Posterior cingulate gyrus (tissue), 11 donors: ENCODE measurements around the gene CFAP58.

Source experiments
- DNase-seq, 10 donors: peaks; one replicate each; pipeline versions ENCODE4 v3.0.0 to v3.0.0-alpha.2; 2020 to 2021; ENCODE audit warnings: mixed read lengths in 3 of 10
- intact Hi-C: fragments of 100-400 bp; cut with DNase I; formaldehyde crosslinking; loops from one replicate; pipeline ENCODE4 v1.15.1; 2023

Gene CFAP58

GRCh38 chr10:104353325-104354048, at the start of gene CFAP58:
Gene CFAP58, plus strand, starts transcription at chr10:104353833. Its CDS starts 65 bp downstream, at chr10:104353898.
- intact Hi-C loops: no loop called here
- DNase-seq: peak; percentile 72 to 98 (median 87)

GRCh38 chr10:104304356-104304745, 49.3 kb upstream of the CFAP58 start:
- no peak for DNase-seq
- intact Hi-C loops: no loop called here

GRCh38 chr10:104304927-104305326, 48.7 kb upstream of the CFAP58 start:
- intact Hi-C loops: loop anchor here (1.0 kb wide), 1 partner anchor 45 kb away; no protein-coding TSS in a partner anchor
- DNase-seq: peak in 1 of 10 donors; percentile 14

GRCh38 chr10:104306897-104307296, 46.7 kb upstream of the CFAP58 start:
- intact Hi-C loops: no loop called here
- no peak for DNase-seq

- intact Hi-C loops: no loop called here
Measured at GRCh38 chr10:104307576-104308438, 45.8 kb upstream of the CFAP58 start.

GRCh38 chr10:104308439-104308903, 45.2 kb upstream of the CFAP58 start:
- no peak for DNase-seq
- intact Hi-C loops: no loop called here

More at GRCh38 chr10:104307576-104308438, 45.8 kb upstream of the CFAP58 start:
- no peak for DNase-seq

- DNase-seq: peak in 1 of 10 donors; percentile 70
- intact Hi-C loops: no loop called here
Measured at GRCh38 chr10:104309980-104310978, 43.4 kb upstream of the CFAP58 start.

- DNase-seq: peak in 1 of 10 donors; percentile 76
- intact Hi-C loops: no loop called here
Measured at GRCh38 chr10:104311184-104311720, 42.4 kb upstream of the CFAP58 start.

- DNase-seq: peak in 1 of 10 donors; percentile 82
- intact Hi-C loops: no loop called here
Measured at GRCh38 chr10:104314591-104315485, 38.8 kb upstream of the CFAP58 start.

- intact Hi-C loops: no loop called here
Measured at GRCh38 chr10:104315486-104315921, 38.1 kb upstream of the CFAP58 start.

GRCh38 chr10:104316321-104317099, 37.1 kb upstream of the CFAP58 start:
- intact Hi-C loops: no loop called here
- DNase-seq: peak in 1 of 10 donors; percentile 7

More at GRCh38 chr10:104315486-104315921, 38.1 kb upstream of the CFAP58 start:
- DNase-seq: peak in 1 of 10 donors; percentile 66

GRCh38 chr10:104317269-104317710, 36.3 kb upstream of the CFAP58 start:
- peak in 1 of 10 donors; percentile 18 for DNase-seq
- intact Hi-C loops: no loop called here

GRCh38 chr10:104317726-104318299, 35.8 kb upstream of the CFAP58 start:
- DNase-seq: peak in 1 of 10 donors; percentile 42

GRCh38 chr10:104318326-104318725, 35.3 kb upstream of the CFAP58 start:
- DNase-seq: peak in 1 of 10 donors; percentile 55

More at GRCh38 chr10:104317726-104318299, 35.8 kb upstream of the CFAP58 start:
- intact Hi-C loops: no loop called here

GRCh38 chr10:104318810-104319741, 34.6 kb upstream of the CFAP58 start:
- intact Hi-C loops: no loop called here

More at GRCh38 chr10:104318326-104318725, 35.3 kb upstream of the CFAP58 start:
- intact Hi-C loops: no loop called here

GRCh38 chr10:104321226-104321625, 32.4 kb upstream of the CFAP58 start:
- peak in 1 of 10 donors; percentile 74 for DNase-seq
- intact Hi-C loops: no loop called here

More at GRCh38 chr10:104318810-104319741, 34.6 kb upstream of the CFAP58 start:
- peak in 1 of 10 donors; percentile 74 for DNase-seq
